HG03095 (cell line): ENCODE data around the gene KCNQ4.
A peak's percentile ranks its signal among the peaks of the same experiment; 100 is the strongest.

ENCODE experiments used
- ATAC-seq: cut with Tn5 transposase; IDR thresholded peaks from one replicate; pipeline ENCODE4 v1.9.1; 2021; ENCODE audit warnings: moderate library complexity; ENCODE audit not compliant: unreplicated experiment

KCNQ4 gene

DNA sequence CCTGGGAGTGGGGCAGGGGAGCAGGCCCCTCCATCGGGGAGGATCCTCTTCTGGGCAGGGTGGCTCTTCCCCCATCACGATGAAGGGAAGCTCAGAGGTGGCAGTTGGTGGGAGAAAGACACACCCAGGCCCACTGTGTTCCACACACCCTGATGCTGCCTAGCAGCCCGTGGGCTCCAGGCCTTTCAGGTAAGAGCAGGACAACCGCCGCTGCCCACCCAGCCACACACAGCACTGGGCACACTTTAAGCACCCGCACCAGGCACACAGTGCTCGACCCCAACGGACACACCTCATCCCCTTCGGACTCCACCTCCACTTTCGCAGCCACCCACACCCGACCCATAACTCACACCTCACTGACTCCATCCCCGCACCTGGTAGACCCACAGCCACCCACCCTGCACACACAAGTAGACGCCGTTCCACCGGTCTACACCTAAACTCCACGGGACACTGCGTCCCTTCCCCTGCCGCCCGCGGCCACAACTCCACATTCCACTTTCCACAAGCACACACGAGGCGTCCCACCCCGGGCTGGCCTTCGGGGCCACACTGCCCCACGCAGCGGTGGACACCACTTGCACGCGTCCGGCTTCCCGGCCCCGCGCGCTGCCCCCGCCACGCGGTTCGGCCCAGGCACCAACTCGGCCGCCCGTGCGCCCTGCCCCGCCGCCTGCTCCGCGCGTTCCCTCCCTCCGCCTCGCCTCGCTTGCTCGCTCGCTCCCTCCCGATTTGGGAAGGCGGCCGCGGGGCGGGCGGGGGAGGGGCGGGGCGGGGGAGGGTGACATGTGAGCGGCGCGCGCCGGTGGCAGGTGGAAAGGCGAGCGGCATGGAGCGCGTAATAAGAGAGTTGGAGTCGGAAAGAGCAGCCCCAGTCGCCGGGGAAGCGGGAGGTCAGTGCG, at the start of gene KCNQ4:
Gene KCNQ4, plus strand, starts transcription at position 787 of the 905 bp plus-strand sequence. CDS start 307 bp downstream, outside the sequence.
- no peak for ATAC-seq

DNA sequence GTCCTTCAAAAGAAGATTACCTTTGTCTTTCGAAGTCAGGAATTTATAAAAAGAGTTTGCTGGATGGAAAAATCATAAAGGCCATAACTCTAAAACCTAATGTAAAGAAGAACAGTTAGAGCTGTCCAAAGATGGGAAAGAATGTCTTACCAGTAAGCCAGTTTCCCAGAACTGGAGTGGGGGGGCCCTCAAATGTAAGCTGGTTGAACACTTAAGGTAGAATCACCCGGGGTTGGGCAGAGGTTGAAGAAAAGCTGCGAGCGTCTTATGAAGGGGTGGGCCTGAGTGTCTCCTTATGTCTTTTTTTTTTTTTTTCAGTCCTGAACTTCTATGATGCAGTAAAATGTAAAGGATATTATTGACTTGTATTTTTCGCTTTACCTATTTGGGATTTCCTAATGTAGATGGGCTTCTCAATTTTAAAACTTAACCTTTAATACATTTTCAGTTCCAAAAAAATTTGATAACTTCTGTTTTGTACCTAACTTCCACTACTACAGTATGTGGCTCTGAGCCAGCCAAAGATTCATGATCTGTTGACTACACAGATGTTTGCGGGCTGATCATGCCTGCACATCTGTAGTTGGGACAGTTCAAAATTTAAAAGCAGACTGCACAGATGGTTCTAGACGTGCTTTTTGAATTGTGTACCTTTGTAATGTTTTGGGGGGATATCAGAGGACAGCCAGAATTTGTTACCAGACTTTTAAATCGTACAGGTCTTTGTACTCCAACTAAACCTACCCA, 48.5 kb upstream of the KCNQ4 start:
- ATAC-seq: no peak

DNA sequence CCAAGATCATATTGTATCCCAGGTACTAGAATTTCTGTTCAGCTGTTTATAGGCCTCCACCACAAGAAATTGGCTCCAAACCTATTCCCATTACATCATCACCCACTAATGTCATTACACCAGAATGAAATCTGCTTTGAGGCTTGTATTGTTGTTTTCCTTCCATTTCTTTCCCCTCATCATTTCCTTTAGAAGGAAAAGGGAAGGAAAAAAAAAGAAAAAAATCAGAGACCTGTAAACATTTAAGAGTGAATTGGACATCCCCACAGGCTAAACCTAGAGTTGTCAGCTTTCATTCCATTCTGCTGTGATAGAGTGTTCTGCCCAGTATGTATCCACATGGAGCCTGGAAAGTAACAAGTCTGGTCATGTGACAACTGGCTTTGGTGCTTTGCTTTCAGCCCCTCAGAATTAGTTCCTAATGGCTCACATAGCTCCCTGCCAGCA, 47.5 kb upstream of the KCNQ4 start:
- ATAC-seq: no peak

DNA sequence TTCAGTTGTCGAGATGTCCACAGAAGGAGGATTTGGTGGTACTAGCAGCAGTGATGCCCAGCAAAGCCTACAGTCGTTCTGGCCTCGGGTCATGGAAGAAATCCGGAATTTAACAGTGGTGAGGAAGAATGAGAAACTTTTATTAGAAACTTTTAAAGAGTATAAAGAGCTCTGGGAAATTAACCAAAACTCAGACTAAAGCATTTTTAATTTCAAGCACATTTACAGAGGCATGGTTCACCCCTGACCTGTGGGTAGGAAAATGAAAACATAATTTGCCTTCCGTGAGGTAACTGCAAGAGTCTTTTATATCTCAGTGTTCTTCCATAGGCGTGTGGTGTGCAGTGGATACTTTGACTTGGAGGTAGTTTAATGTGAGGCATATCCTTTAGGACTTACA, 44.8 kb upstream of the KCNQ4 start:
- no peak for ATAC-seq

- ATAC-seq: no peak
Observed at GRCh38 chr1:40739455-40740008, 44.1 kb upstream of the KCNQ4 start.

DNA sequence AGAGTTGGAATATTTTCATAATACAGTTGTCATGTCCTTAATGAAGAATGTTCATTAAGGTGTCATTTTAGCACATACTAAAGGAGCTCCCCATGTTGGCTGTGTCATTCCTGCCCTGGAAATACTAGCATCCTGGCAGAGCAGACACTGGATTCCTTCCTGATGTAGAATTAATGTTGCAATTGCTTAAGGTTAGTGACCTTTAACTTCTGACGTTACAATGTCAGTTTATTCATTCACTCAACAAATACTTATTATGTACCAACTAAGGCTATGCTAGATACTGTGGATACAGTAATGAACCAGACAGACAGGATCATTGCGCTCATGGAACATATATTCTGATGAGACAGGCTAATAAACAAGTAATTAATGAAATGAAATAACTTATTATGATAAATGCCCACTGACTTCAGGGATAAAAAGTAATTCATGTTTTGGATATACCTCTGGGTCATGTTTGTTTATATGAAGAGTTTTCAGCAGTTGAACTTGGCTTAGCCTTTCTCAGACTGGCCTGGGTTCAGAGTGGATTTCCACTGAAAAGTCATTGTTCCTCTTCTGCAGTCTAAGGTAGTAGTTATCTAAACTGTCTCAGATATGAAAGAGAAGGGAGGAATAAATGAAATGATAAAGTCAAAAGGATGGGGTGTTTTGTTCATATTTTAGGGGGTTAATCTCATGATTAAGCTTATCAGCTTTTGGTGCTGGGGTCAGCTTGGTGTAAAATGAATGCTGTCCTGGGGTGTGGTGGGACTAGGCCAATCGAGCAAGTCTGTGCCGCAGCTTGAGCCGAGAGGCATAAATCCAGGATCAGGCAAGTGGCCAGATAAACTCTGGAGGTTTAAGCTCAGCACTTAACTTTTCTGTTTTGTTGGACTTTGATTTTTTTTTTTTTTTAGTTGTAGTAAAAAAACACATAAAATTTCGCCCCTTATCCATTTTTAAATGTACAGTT, 43.3 kb upstream of the KCNQ4 start:
- no peak for ATAC-seq

DNA sequence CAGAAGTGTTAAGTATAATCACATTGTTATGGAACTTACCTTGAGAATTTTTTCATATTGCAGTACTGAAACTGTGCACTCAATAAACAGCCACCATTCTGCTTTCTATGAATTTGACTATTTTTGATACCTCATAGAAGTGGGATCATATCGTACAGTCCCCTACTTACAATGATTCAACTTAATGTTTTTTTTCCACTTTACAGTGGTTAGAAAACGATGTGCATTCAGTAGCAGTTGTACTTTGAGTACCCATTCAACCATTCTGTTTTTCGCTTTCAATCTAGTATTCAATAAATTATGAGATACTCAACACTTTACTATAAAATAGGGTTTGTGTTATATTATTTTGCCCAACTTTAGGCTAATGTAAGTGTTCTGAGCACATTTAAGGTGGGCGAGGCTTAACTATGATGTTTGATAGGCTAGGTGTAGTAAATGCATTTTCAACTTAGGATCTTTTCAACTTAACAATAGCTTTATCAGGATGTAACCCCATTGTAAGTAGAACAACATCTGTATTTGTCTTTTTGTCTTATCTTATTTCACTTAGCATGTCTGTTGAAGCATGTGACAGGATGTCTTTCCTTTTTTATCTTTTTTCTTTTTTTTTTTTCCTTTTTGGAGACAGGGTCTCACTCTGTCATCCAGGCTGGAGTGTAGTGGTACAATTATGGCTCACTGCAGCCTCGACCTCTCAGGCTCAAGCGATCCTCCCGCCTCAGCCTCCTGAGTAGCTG, 42.4 kb upstream of the KCNQ4 start:
- no peak for ATAC-seq

DNA sequence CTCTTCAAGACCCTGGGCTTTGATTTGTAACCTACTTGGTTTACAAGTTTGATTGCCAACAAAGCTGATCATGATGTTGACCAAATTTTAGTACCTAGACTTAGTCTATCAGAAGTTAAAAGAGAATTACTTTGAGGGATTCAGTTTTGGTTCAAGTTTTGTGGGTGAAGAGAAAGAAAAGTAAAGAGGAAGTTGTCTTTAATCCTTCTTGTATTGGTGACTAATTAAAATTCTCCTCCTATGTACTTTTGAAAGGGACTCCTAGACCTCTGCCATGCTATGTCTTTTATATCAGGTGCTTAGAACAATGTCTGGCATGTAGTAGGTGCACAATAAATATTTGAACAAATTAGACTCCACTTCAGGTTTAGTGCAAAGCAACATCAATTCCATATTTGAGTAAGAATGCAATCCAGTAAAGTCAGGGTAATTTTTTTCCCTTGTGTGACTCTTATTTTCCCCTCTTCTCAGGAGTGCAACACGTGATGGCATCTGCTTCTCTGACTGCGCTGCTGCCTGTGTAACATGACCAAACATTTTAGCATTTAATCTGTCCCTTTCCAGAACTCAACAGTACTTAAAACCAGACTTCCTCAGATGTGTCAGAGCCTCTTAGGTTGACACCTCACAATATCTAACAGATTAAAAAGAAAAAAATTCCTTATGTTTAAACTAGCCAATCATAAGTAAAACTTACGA, 41.1 kb upstream of the KCNQ4 start:
- ATAC-seq: no peak

- no peak for ATAC-seq
Observed at GRCh38 chr1:40743452-40743851, 40.1 kb upstream of the KCNQ4 start.

DNA sequence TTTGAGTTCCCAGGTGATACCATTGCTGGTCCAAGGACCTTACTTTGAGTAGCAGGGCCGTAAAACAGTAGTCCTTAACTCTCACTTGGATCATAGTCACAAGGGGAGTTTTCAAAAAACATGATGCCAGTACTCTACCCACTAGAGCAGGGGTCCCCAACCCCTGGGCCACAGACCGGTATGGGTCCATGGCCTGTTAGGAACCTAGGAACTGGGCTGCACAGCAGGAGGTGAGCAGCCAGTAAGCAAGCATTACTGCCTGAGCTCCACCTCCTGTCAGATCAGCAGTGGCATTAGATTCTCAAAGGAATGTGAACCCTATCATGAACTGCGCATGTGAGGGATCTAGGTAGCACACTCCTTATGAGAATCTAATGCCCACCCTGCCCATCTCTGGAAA, 39.7 kb upstream of the KCNQ4 start:
- ATAC-seq: no peak

DNA sequence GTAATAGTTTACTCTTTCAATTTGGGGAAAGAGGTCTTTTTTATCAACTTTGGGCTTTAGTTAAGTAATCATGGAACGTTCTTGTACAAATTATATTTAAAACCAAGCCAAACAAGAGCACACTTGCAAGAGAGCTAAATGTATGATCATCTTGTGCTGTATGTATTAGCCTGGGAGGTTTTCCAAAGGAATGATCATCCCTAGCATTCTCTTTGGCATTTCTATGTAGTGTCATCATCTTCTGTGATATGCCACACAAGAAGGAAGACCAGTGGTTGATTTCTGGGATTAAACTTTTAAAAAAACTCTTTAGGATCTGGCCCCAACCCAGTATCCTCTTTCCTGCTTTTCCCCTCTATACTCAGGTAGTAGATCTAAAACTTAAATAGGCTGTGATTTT, 38.4 kb upstream of the KCNQ4 start:
- ATAC-seq: no peak

GRCh38 chr1:40746344-40747090, 37.1 kb upstream of the KCNQ4 start:
- no peak for ATAC-seq

GRCh38 chr1:40748841-40749718, 34.5 kb upstream of the KCNQ4 start:
- no peak for ATAC-seq

DNA sequence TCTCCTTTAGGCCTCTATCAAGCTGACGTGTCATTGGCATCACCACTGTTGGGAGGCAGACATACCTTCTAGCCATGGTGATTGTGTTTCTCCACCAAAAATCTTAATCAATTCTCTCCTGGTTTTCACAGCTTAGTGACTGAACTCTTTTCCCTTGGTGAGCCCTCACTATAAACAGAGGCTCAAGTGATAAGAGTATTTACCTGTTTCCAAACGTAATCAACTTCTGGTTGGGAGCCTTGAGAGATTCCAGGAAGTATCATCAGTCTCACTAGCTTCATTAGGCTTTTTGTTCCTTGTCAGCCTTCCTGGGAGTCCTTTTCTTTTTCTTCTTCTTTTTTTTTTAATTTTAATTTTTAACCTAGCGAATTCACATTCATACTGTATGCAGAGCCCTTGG, 33.8 kb upstream of the KCNQ4 start:
- ATAC-seq: no peak

DNA sequence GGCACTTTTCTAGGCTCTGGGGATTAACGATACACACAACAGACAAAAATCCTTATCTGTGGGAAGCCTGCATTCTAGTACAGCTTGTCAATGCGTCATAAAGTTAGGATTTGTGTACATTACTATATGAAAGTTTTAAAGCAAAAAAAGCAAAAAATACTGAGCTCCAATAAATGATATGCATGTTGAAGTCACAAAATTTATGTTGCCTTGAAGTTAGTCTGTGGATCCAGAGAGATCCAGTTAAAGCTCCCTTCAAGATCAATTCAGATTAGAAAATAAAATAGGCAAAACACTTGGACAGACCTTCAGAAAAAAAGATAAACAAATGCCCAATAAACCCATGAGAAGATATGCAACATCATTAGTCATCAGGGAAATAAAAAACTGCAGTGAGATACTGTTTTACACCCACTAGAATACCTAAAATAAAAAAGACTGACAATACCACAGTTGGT, 33.1 kb upstream of the KCNQ4 start:
- no peak for ATAC-seq

DNA sequence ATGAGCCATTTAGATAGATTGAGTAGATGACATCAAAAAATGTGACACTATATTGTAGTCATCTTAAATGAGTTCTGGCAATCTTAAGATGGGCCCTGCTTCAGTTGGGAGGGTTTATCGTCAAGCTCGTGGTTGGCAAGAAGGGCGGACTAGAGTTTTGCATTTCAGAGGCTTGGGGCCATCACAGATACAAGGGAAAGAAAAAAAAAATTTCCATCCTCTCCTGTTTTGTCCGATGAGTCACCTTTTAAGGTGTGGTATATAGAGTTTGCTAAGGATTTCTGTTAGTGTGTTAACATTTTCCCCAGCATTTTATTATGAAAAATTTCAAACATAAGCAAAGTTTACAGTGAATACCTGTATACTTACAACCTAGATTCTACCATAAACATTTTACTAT, 31.8 kb upstream of the KCNQ4 start:
- ATAC-seq: no peak

DNA sequence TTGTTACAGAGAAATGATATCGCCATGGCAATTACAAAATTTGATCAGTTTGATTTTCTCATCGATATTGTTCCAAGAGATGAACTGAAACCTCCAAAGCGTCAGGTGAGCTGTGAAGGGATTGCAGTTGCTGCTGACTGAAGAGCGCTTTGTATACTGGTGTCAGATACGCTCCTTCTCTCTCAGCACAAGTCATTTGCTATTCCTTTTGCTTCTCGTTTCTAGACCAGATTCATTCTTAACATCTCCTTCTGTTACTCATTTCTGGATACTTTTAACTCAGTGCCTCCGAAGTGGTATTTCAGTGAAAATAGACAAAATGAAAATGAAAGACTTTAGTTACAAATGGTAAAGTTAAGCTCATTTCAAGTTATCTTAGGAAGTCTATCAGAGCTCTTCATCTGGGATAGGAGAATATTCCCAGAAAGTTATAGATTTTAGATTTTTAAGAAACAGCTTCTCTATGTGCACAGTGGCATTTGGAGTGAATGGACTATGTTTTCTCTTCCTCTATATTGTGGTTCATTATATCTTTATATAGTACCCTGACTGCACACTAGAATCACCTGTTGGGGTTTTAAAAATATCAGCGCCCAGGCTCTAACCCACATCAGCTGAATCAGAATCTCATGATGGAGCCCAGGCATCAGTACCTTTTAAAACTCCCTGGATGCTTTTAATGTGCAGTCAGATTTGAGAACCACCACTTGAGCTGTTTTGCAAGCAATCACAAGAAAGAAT, 30.3 kb upstream of the KCNQ4 start:
- ATAC-seq: peak; percentile 56
